Memory B cell (primary cell): ENCODE results near the gene KYNU.
"Not testable (repeated sequence)": the region's sequence is repeated elsewhere in the genome, so short reads cannot be mapped to it uniquely, and the experiment has no call there.

ENCODE experiments used
- ATAC-seq: fragments of 150-1000 bp; cut with Tn5 transposase; 2 replicates; pipeline ENCODE4 v1.10.0; 2021; ENCODE audit warnings: low read depth, mild to moderate bottlenecking, moderate library complexity
- DNase-seq, 2 donors: peaks; one replicate each; pipeline ENCODE4 v3.0.0; 2022; ENCODE audit warnings: low spot score in 2 of 2
- H3K27ac Mint-ChIP-seq: one replicate; pipeline ENCODE4 v1.8.0; 2022; ENCODE audit warnings: mild to moderate bottlenecking, moderate library complexity, mixed read lengths
- H3K27me3 Mint-ChIP-seq: one replicate; pipeline ENCODE4 v1.8.0; 2022; ENCODE audit warnings: mixed read lengths
- H3K36me3 Mint-ChIP-seq: one replicate; pipeline ENCODE4 v1.8.0; 2022; ENCODE audit warnings: mild to moderate bottlenecking, mixed read lengths
- H3K4me1 Mint-ChIP-seq: one replicate; pipeline ENCODE4 v1.8.0; 2022; ENCODE audit warnings: mixed read lengths
- H3K4me3 Mint-ChIP-seq: one replicate; pipeline ENCODE4 v1.8.0; 2022; ENCODE audit warnings: mild to moderate bottlenecking, moderate library complexity, mixed read lengths
- H3K9me3 Mint-ChIP-seq: one replicate; pipeline ENCODE4 v1.8.0; 2022; ENCODE audit warnings: mixed read lengths

KYNU gene

DNA sequence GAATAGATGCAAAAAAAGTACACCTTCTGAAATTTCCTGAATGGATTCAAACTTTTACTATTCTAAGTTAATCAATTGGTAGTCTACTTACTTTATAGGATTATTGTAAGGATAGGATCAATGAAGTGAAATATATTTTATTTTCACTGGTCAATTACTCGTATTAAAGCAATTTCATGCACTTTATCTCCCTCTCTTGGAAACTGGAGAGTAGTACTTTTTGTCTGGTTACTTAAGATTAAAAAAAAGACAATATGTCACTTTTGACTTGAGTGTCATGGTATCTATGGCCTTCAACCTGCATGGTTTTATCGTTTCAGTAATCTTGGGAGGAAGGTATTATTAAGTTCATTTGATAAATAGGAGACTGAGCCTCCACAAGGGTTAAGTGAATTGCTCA, 1.0 kb upstream of the KYNU start:
- H3K27me3 Mint-ChIP-seq: no peaks in the 10 kb centered on the region
- ATAC-seq: no peak
- no peaks in the 10 kb centered on the region for H3K9me3 Mint-ChIP-seq
- DNase-seq: no peak
- H3K27ac Mint-ChIP-seq: peak overlapping the region; percentile 94
- peaks cover 7% of the 10 kb centered on the region for H3K36me3 Mint-ChIP-seq
- no peak overlapping the region for H3K4me3 Mint-ChIP-seq
- peaks cover 48% of the 10 kb centered on the region for H3K4me1 Mint-ChIP-seq

DNA sequence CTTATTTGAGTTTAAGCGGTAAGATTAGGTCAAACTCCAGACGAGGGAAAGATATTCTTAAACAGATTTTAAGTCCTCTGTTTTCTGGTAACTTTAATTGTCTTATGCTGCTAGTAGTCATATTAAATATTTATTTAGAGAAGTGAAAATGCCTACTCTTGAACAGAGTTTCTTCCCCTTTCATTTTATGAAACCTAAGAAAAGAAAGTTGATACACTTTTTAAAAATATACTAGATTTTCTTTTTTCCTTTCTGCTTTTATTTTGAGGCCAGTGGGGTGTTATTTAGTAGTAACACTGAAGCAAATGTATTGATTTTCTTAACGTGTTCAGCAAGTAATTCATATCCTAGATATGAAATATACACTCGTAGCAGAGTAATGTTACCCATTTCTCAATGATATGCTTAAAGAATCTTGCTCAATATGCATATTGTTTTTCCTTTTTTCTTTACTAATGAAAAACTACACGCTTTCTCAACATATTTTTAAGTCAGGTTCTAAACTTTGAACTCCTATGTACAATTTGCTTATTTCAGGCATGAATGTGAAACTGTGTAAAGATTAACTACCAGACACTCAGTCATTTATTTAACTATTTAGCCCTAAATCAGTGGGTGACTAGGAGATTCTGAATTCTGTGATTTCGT, 691 bp downstream of the KYNU start:
- ATAC-seq (peak; percentile 46), DNase-seq (no peak)
- Mint-ChIP-seq H3K27ac (peak overlapping the region; percentile 94), H3K36me3 (peaks cover 18% of the 10 kb centered on the region), H3K9me3 (no peaks in the 10 kb centered on the region), H3K27me3 (no peaks in the 10 kb centered on the region), H3K4me3 (peak overlapping the region; percentile 86), H3K4me1 (peaks cover 45% of the 10 kb centered on the region)

DNA sequence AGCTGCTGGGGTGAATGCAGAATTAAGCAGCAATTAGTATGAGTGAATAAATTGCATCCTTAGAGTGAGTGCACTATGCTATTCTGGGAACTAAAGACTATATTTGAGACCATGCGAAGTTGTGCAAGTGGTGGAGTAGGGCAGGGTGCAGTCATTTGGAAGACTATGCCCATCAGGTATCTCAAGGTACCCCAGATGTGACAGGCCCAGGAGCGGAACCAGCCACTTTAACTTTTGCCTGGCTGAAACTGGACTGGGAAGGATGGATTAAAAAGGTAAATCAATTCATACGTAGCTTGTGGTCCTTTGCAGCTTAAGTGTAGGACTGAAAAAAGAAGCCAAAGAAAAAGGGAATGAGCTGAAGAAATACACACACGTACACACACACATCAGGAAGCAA, 1.7 kb downstream of the KYNU start:
- H3K4me3 Mint-ChIP-seq: peak overlapping the region; percentile 88
- DNase-seq: no peak
- peaks cover 45% of the 10 kb centered on the region for H3K4me1 Mint-ChIP-seq
- H3K9me3 Mint-ChIP-seq: peaks cover 3% of the 10 kb centered on the region
- H3K27me3 Mint-ChIP-seq: no peaks in the 10 kb centered on the region
- H3K27ac Mint-ChIP-seq: peak overlapping the region; percentile 82
- peaks cover 24% of the 10 kb centered on the region for H3K36me3 Mint-ChIP-seq
- ATAC-seq: no peak

DNA sequence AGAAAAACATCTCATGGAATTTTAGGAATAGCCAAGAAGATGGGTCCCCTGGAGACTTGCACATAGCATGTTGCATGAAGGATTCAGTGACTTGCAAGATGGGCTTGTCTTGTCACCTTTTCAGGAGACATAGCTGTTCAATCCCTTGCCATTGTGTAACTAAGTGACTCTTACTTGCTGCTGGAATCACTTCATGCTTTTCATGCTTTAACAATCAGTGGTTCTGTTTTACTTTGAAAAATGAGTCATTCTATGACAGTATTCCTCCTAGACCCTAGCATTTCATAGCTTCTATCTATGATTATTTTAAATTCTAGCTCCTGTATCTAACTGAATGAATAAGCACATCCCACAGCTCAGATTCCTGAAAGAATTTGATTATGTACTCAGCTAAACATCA, 2.8 kb downstream of the KYNU start:
- DNase-seq (no peak), ATAC-seq (no peak)
- peak overlapping the region; percentile 82 for H3K27ac Mint-ChIP-seq
- H3K9me3 Mint-ChIP-seq: peaks cover 3% of the 10 kb centered on the region
- peaks cover 41% of the 10 kb centered on the region for H3K4me1 Mint-ChIP-seq
- peak overlapping the region; percentile 88 for H3K4me3 Mint-ChIP-seq
- no peaks in the 10 kb centered on the region for H3K27me3 Mint-ChIP-seq
- peaks cover 24% of the 10 kb centered on the region for H3K36me3 Mint-ChIP-seq

DNA sequence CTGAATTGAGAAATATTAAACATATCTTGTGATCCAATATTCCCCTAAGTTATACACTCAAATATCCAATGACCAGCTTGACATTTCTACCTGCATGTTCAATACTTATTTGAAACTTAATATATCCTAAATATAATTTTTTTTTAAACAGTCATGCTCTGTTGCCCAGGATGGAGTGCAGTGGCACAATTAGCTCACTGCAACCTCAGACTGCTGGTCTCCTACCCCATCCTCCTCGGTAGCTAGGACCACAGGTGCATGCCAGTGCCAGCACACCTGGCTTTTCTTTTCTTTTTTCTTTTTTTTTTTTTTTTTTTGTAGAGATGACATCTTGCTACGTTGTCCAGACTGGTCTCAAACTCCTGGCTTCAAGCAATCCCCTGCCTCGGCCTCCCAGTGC, 4.2 kb downstream of the KYNU start:
- peak overlapping the region; percentile 4 for H3K4me3 Mint-ChIP-seq
- ATAC-seq: peak; percentile 46
- no peaks in the 10 kb centered on the region for H3K27me3 Mint-ChIP-seq
- H3K4me1 Mint-ChIP-seq: peaks cover 38% of the 10 kb centered on the region
- H3K27ac Mint-ChIP-seq: peak overlapping the region; percentile 82
- peaks cover 3% of the 10 kb centered on the region for H3K9me3 Mint-ChIP-seq
- DNase-seq: no peak
- H3K36me3 Mint-ChIP-seq: peaks cover 32% of the 10 kb centered on the region

DNA sequence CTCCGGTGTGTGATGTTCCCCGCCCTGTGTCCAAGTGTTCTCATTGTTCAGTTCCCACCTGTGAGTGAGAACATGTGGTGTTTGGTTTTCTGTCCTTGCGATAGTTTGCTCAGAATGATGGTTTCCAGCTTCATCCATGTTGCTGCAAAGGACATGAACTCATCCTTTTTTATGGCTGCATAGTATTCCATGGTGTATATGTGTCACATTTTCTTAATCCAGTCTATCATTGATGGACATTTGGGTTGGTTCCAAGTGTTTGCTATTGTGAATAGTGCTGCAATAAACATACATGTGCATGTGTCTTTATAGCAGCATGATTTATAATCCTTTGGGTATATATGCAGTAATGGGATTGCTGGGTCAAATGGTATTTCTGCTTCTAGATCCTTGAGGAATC, 5.0 kb downstream of the KYNU start:
- Mint-ChIP-seq H3K4me1 (peaks cover 31% of the 10 kb centered on the region), H3K27ac (peak overlapping the region; percentile 0), H3K36me3 (peaks cover 39% of the 10 kb centered on the region)
- DNase-seq, H3K27me3 Mint-ChIP-seq, H3K9me3 Mint-ChIP-seq, H3K4me3 Mint-ChIP-seq, ATAC-seq: not testable (repeated sequence)

DNA sequence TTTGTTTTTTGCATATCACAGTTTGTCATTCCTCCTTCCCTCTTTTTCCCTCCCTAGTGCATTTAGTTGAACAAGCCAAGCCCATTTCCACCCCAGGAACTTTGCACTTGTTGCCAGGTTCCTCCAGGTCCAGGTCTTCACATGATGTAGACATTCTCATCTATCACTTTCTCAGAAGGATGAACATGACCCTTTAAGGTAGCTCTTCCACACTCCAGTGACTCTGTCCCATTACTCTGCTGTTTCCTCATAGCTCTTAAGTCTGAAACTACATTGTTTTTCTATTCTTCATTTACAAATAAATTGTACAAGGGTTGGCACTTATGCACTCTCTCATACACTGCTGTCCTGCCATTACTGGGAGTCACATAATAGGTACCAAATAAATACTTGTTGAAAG, 6.1 kb downstream of the KYNU start:
- no peaks in the 10 kb centered on the region for H3K27me3 Mint-ChIP-seq
- H3K36me3 Mint-ChIP-seq: peaks cover 45% of the 10 kb centered on the region
- DNase-seq (no peak), ATAC-seq (no peak)
- H3K4me3 Mint-ChIP-seq: peak overlapping the region; percentile 55
- peaks cover 3% of the 10 kb centered on the region for H3K9me3 Mint-ChIP-seq
- peak overlapping the region; percentile 42 for H3K27ac Mint-ChIP-seq
- H3K4me1 Mint-ChIP-seq: peaks cover 33% of the 10 kb centered on the region

DNA sequence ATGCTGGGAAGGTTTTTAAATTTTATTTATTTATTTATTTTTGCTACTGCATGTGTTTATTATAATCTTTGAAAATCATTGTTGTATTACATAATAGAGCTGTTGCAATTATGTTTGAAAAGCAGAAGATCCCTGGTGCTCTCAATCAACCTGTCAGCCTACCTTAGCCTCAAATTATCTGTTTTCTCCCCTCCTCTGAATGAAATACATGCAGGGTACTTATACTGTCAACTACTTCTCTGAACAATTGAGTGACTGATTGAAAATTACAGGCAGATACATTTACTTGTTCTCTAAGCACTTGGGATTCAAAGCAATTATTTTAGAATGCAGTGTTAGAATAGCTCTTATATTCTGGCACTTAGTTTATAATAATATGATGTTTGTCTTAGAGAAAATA, 8.1 kb downstream of the KYNU start:
- Mint-ChIP-seq H3K36me3 (peaks cover 56% of the 10 kb centered on the region), H3K27me3 (no peaks in the 10 kb centered on the region), H3K4me1 (peaks cover 32% of the 10 kb centered on the region), H3K9me3 (peaks cover 3% of the 10 kb centered on the region), H3K4me3 (no peak overlapping the region), H3K27ac (no peak overlapping the region)
- DNase-seq (no peak), ATAC-seq (no peak)

DNA sequence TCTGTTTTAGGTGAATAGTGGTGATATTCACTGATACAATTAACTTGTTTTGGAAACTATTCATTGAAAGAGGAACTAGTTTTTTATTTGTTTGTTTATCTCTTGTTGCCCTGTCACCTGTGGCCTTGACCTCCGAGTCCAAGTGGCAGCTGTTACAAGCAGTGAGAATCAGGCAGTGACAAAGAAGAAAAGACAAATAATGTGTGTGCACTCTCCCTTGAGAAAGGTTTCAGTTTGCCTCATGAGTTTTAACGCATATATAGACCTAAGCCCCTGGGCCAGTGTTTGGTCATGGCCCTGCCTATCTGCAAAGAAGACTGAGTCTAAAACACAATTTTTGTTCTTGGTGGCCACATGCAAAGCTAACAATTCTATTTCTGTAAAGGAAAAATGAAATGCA, 15.3 kb downstream of the KYNU start:
- peak overlapping the region; percentile 89 for H3K27ac Mint-ChIP-seq
- peaks cover 36% of the 10 kb centered on the region for H3K36me3 Mint-ChIP-seq
- H3K4me1 Mint-ChIP-seq: peaks cover 39% of the 10 kb centered on the region
- peak overlapping the region; percentile 14 for H3K4me3 Mint-ChIP-seq
- DNase-seq (peak in 1 of 2 donors; percentile 28), ATAC-seq (peak; percentile 97)
- no peaks in the 10 kb centered on the region for H3K9me3 Mint-ChIP-seq
- H3K27me3 Mint-ChIP-seq: no peaks in the 10 kb centered on the region

DNA sequence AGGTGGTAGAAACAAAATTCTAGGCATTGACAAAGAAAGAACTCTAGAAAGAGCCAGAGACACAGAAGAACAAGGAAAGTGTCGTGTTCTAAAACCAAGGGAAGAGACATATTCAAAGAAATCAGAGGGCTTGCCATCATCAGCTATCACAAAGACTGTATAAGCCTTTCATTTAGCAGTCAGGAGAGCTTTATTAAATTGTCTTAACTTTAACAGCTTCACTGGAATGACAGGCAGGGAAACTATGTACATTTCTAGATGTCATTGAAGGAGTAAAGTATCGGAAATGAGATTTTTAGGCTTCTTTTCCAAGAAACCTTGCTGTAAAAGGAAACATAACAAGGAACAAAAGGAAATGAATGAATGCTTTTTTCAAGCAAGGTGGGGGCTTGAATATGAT, 15.8 kb downstream of the KYNU start:
- ATAC-seq (no peak), DNase-seq (no peak)
- Mint-ChIP-seq H3K4me3 (peak overlapping the region; percentile 14), H3K4me1 (peaks cover 39% of the 10 kb centered on the region), H3K27ac (peak overlapping the region; percentile 89), H3K36me3 (peaks cover 38% of the 10 kb centered on the region), H3K9me3 (no peaks in the 10 kb centered on the region), H3K27me3 (no peaks in the 10 kb centered on the region)

DNA sequence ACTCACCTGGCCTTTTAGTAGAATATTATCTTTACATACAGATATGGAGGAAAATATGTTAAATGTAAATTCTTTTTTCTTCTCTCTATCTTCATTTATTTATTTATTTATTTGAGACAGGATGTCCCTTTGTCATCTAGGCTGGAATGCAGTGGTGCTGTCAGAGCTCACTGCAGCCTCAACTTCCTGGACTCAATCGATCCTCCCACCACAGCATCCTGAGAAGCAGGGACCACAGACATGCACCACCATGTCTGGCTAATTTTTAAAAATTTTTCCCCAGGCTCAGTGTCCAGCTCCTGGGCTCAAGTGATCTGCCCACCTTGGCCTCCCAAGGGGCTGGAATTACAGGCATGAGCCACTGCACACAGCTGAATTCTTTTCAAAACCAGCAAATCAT, 20.3 kb downstream of the KYNU start:
- H3K9me3 Mint-ChIP-seq: no peaks in the 10 kb centered on the region
- no peak overlapping the region for H3K4me3 Mint-ChIP-seq
- no peak for ATAC-seq
- no peak overlapping the region for H3K27ac Mint-ChIP-seq
- H3K4me1 Mint-ChIP-seq: peaks cover 33% of the 10 kb centered on the region
- H3K27me3 Mint-ChIP-seq: no peaks in the 10 kb centered on the region
- peaks cover 42% of the 10 kb centered on the region for H3K36me3 Mint-ChIP-seq
- no peak for DNase-seq

DNA sequence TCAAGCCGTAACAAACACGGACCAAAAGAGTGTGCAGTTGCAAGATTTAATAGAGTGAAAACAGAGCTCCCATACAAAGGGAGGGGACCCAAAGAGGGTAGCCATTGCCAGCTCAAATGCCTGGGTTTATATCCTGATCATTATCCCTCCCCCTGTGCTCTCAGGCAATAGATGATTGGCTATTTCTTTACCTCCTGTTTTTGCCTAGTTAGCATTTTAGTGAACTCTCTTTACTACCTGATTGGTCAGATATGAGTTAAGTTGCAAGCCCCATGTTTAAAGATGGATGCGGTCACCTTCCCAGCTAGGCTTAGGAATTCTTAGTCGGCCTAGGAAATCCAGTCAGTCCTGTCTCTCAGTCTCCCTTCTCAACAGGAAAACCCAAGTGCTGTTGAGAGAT, 22.9 kb downstream of the KYNU start:
- H3K36me3 Mint-ChIP-seq: peaks cover 29% of the 10 kb centered on the region
- H3K9me3 Mint-ChIP-seq, H3K27me3 Mint-ChIP-seq, H3K27ac Mint-ChIP-seq, H3K4me3 Mint-ChIP-seq, ATAC-seq, DNase-seq: not testable (repeated sequence)
- H3K4me1 Mint-ChIP-seq: peaks cover 28% of the 10 kb centered on the region

DNA sequence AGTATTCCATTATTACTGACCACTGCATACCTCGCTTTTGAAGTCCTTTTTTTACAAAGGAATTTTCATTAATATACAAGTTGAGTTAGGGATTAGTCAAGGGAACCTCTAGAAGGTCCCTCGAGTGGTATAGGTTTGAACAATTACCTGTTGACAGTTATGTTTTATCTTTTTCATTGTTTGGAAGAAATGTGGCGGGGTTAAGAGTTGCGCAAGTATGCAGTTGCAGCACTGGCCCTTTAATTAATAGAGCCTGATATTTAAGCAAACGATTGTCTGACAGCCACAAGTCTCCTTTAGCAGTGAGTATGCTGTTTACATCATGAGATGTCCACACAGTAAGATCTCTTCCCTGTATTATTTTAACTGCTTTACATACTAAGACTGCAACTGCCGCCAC, 24.3 kb downstream of the KYNU start:
- peaks cover 33% of the 10 kb centered on the region for H3K4me1 Mint-ChIP-seq
- DNase-seq: no peak
- ATAC-seq: no peak
- H3K27me3 Mint-ChIP-seq: no peaks in the 10 kb centered on the region
- H3K27ac Mint-ChIP-seq: peak overlapping the region; percentile 11
- H3K9me3 Mint-ChIP-seq: no peaks in the 10 kb centered on the region
- H3K4me3 Mint-ChIP-seq: no peak overlapping the region
- peaks cover 36% of the 10 kb centered on the region for H3K36me3 Mint-ChIP-seq

DNA sequence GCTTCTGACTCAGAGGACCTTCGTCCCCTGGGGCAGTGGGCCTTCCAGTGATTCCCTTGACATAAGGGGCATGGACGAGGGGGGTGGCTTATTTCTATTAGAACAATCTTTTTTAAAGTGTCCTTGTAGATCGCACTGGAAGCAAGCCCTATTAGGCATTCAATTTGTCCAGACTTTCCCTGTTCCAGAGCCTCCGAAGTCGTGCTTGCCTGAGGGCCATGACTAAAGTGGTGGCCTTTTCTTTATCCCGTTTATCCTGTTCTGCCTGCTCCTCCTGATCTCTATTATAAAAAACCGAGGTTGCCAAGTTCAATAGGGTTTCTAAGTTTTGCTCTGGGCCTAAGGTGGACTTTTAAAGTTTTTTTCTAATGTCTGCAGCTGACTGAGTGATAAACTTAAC, 26.3 kb downstream of the KYNU start:
- not testable (repeated sequence) for ATAC-seq, H3K4me3 Mint-ChIP-seq, H3K9me3 Mint-ChIP-seq, H3K27me3 Mint-ChIP-seq, DNase-seq
- Mint-ChIP-seq H3K27ac (peak overlapping the region; percentile 67), H3K4me1 (peaks cover 41% of the 10 kb centered on the region), H3K36me3 (peaks cover 36% of the 10 kb centered on the region)

DNA sequence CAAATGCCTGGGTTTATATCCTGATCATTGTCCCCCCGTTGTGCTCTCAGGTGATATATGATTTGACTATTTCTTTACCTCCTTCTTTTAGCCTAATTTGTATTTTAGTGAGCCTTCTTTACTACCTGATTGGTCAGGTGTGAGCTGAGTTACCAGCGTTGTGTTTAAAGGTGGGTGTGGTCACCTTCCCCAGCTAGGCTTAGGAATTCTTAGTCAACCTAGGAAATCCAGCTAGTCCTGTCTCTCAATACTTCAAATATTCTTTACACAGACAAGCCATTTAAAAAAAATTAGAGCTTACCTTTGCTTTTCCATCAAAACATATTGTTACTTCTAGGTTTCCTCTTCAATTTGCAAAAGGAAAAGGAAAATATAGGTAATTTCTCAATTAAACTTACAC, 30.2 kb downstream of the KYNU start:
- Mint-ChIP-seq H3K9me3 (peaks cover 3% of the 10 kb centered on the region), H3K4me3 (no peak overlapping the region), H3K27me3 (no peaks in the 10 kb centered on the region), H3K36me3 (peaks cover 34% of the 10 kb centered on the region), H3K27ac (peak overlapping the region; percentile 52), H3K4me1 (peaks cover 43% of the 10 kb centered on the region)
- DNase-seq (no peak), ATAC-seq (no peak)
